IPS-18a (cell line): ENCODE results near the gene DDX25.

Source experiments
- H3K27ac ChIP-seq: one replicate; pipeline ENCODE4 v1.5.1; 2013; ENCODE audit warnings: low read length
- H3K27me3 ChIP-seq: one replicate; pipeline ENCODE4 v1.6.1; 2013; ENCODE audit warnings: mild to moderate bottlenecking, low read length; ENCODE audit not compliant: control insufficient read depth, insufficient read depth
- H3K36me3 ChIP-seq: one replicate; pipeline ENCODE4 v1.6.1; 2013; ENCODE audit warnings: low read depth, low read length; ENCODE audit not compliant: control insufficient read depth
- H3K4me1 ChIP-seq: one replicate; pipeline ENCODE4 v1.6.1; 2013; ENCODE audit warnings: low read depth, low read length; ENCODE audit not compliant: control insufficient read depth
- H3K4me3 ChIP-seq: one replicate; pipeline ENCODE4 v1.5.1; 2013; ENCODE audit warnings: low read length
- H3K9ac ChIP-seq: one replicate; pipeline ENCODE4 v1.6.1; 2013; ENCODE audit warnings: mild to moderate bottlenecking, low read length, moderate library complexity
- H3K9me3 ChIP-seq: one replicate; pipeline ENCODE4 v1.6.1; 2013; ENCODE audit warnings: low read depth, low read length; ENCODE audit not compliant: control insufficient read depth

The DDX25 gene

GRCh38 chr11:125947419-125948277 is 43.3 kb downstream of the DDX25 start:
- Histone ChIP-seq H3K36me3 (no peaks in the 10 kb centered on the region), H3K9me3 (no peaks in the 10 kb centered on the region), H3K9ac (no peak overlapping the region), H3K27me3 (no peaks in the 10 kb centered on the region), H3K4me3 (no peak overlapping the region), H3K4me1 (no peaks in the 10 kb centered on the region), H3K27ac (no peak overlapping the region)

- Histone ChIP-seq H3K27me3 (no peaks in the 10 kb centered on the region), H3K27ac (no peak overlapping the region), H3K36me3 (no peaks in the 10 kb centered on the region), H3K9me3 (no peaks in the 10 kb centered on the region), H3K4me1 (no peaks in the 10 kb centered on the region), H3K4me3 (no peak overlapping the region), H3K9ac (no peak overlapping the region)
These were observed 44.2 kb downstream of the DDX25 start for GRCh38 chr11:125948278-125949051.

- no peak overlapping the region for H3K27ac ChIP-seq
- H3K4me3 ChIP-seq, result no peak overlapping the region
- no peaks in the 10 kb centered on the region for H3K4me1 ChIP-seq
- H3K36me3 ChIP-seq, result no peaks in the 10 kb centered on the region
- H3K9me3 ChIP-seq, result no peaks in the 10 kb centered on the region
- H3K9ac ChIP-seq, result no peak overlapping the region
- no peaks in the 10 kb centered on the region for H3K27me3 ChIP-seq
These were observed 45.2 kb downstream of the DDX25 start for GRCh38 chr11:125949271-125950177.

GRCh38 chr11:125950178-125950490 is 45.8 kb downstream of the DDX25 start:
- Histone ChIP-seq H3K36me3 (no peaks in the 10 kb centered on the region), H3K4me3 (no peak overlapping the region), H3K27me3 (no peaks in the 10 kb centered on the region), H3K9me3 (no peaks in the 10 kb centered on the region), H3K9ac (no peak overlapping the region), H3K4me1 (no peaks in the 10 kb centered on the region), H3K27ac (no peak overlapping the region)

- Histone ChIP-seq H3K9ac (no peak overlapping the region), H3K27me3 (no peaks in the 10 kb centered on the region), H3K9me3 (no peaks in the 10 kb centered on the region), H3K27ac (no peak overlapping the region), H3K4me1 (no peaks in the 10 kb centered on the region), H3K36me3 (no peaks in the 10 kb centered on the region), H3K4me3 (no peak overlapping the region)
These were observed 46.7 kb downstream of the DDX25 start for GRCh38 chr11:125950696-125951651.

- Histone ChIP-seq H3K27me3 (no peaks in the 10 kb centered on the region), H3K4me1 (no peaks in the 10 kb centered on the region), H3K4me3 (no peak overlapping the region), H3K27ac (no peak overlapping the region), H3K9me3 (no peaks in the 10 kb centered on the region), H3K9ac (no peak overlapping the region), H3K36me3 (no peaks in the 10 kb centered on the region)
These were observed 47.4 kb downstream of the DDX25 start for GRCh38 chr11:125951731-125952130.

GRCh38 chr11:125952559-125952958 is 48.3 kb downstream of the DDX25 start:
- H3K4me3 ChIP-seq, result no peak overlapping the region
- H3K36me3 ChIP-seq, result no peaks in the 10 kb centered on the region
- no peaks in the 10 kb centered on the region for H3K27me3 ChIP-seq
- no peak overlapping the region for H3K27ac ChIP-seq
- H3K4me1 ChIP-seq, result no peaks in the 10 kb centered on the region
- no peaks in the 10 kb centered on the region for H3K9me3 ChIP-seq
- H3K9ac ChIP-seq, result no peak overlapping the region

DNA sequence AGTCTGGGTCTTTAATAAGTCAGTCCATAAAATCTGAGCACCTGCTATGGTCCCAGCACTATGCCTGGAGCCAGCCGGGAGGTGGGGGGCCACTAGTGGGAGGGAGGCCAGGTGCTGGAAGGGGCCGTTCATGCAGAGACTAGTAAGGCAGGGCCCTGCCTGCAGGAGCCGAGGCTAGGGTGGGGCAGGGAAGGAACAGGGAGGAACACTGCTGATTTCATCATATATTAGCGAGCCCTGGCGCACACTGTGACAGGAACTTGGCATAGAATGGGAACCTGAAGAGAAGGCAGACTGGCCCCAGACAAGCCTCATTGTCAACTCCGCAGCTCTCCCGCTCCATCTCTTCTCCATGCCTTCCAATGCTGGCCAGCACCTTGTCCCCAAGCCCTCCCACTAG is 48.7 kb downstream of the DDX25 start:
- Histone ChIP-seq H3K36me3 (no peaks in the 10 kb centered on the region), H3K4me3 (no peak overlapping the region), H3K27ac (no peak overlapping the region), H3K9me3 (no peaks in the 10 kb centered on the region), H3K4me1 (no peaks in the 10 kb centered on the region), H3K9ac (no peak overlapping the region), H3K27me3 (no peaks in the 10 kb centered on the region)

GRCh38 chr11:125953401-125953935 is 49.2 kb downstream of the DDX25 start:
- H3K9me3 ChIP-seq, result no peaks in the 10 kb centered on the region
- H3K9ac ChIP-seq, result no peak overlapping the region
- H3K4me3 ChIP-seq, result no peak overlapping the region
- no peaks in the 10 kb centered on the region for H3K4me1 ChIP-seq
- no peaks in the 10 kb centered on the region for H3K36me3 ChIP-seq
- H3K27ac ChIP-seq, result no peak overlapping the region
- no peaks in the 10 kb centered on the region for H3K27me3 ChIP-seq

GRCh38 chr11:125954123-125954944 is 50.0 kb downstream of the DDX25 start:
- H3K27me3 ChIP-seq, result no peaks in the 10 kb centered on the region
- no peak overlapping the region for H3K27ac ChIP-seq
- H3K9me3 ChIP-seq, result no peaks in the 10 kb centered on the region
- no peak overlapping the region for H3K4me3 ChIP-seq
- H3K9ac ChIP-seq, result no peak overlapping the region
- peaks cover 3% of the 10 kb centered on the region for H3K36me3 ChIP-seq
- no peaks in the 10 kb centered on the region for H3K4me1 ChIP-seq
